IPS-NIHi7 (cell line): ENCODE data around the gene GPC3.
A peak's percentile ranks its signal among the peaks of the same experiment; 100 is the strongest.

Source experiments
- DNase-seq: peaks from one replicate; pipeline ENCODE4 v3.0.0; 2012; ENCODE audit warnings: mixed read lengths; ENCODE audit errors: extremely low spot score

Gene GPC3

DNA sequence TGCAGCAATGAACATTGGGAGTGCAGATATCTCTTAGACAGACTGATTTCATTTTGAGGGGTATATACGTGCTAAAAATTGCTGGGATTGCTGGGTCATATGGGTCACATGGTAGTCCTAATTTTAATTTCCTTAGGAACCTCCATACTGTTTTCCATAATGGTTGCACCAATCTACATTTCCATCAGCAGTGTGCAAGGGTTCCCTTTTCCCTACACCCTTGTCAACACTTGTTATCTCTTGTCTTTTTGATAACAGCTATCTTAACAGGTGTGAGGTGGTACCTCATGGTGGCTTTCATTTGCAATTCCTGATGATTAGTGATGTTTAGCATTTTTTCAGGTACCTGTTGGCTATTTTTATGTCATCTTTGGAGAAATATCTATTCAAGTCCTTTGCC is 57.0 kb downstream of the GPC3 start:
- no peak for DNase-seq

GRCh38 chrX:133926809-133927208 is 58.6 kb downstream of the GPC3 start:
- peak; percentile 45 for DNase-seq

- no peak for DNase-seq
Measured at GRCh38 chrX:133926099-133926498, 59.3 kb downstream of the GPC3 start.

- no peak for DNase-seq
Measured at GRCh38 chrX:133924548-133924947, 60.8 kb downstream of the GPC3 start.

DNA sequence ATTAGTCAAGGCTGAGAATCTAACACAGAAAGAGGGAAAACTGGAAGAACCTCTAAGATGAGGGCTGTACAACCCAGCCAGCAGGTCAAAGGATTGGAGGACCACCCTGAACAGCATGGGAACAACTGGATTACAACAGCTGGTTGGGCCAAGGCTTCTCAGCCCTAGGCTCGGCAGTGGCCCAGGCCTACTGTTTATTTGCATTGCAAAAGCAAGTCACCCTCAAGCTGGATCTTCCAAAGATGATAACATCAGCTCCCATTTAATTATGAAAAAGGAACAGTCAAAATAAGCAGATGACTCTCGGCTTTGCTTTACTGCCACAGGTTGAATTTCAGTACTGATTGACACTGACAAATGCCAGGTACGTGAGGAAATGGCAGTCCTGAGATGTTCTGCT is 61.8 kb downstream of the GPC3 start:
- DNase-seq, result no peak

GRCh38 chrX:133923113-133923512 is 62.3 kb downstream of the GPC3 start:
- DNase-seq, result no peak

DNA sequence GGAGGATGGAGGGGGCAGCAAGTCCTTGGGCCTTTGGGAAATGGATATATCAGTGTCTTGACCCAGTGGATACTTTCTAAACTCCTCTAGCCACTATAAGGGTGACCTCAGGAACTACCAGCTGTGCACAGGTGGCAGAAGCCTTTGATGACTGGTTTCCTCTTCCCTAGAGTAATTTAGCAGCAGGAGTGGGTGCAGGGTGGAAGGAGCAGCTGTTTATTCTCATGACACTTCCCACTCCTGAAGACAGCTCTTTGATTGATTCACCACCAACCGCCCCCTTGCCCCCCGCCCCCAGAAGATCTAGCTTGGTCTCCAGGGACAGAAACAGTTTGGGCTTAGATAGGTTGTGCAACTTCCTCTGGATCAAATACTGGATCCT is 63.0 kb downstream of the GPC3 start:
- no peak for DNase-seq

- DNase-seq, result peak; percentile 85
Measured at GRCh38 chrX:133921764-133922389, 63.5 kb downstream of the GPC3 start.

- DNase-seq, result no peak
Measured at GRCh38 chrX:133921086-133921485, 64.3 kb downstream of the GPC3 start.

GRCh38 chrX:133918361-133918771 is 67.0 kb downstream of the GPC3 start:
- no peak for DNase-seq

- DNase-seq, result no peak
Measured at GRCh38 chrX:133916984-133917722, 68.2 kb downstream of the GPC3 start.

GRCh38 chrX:133913658-133914388 is 71.6 kb downstream of the GPC3 start:
- peak; percentile 13 for DNase-seq

DNA sequence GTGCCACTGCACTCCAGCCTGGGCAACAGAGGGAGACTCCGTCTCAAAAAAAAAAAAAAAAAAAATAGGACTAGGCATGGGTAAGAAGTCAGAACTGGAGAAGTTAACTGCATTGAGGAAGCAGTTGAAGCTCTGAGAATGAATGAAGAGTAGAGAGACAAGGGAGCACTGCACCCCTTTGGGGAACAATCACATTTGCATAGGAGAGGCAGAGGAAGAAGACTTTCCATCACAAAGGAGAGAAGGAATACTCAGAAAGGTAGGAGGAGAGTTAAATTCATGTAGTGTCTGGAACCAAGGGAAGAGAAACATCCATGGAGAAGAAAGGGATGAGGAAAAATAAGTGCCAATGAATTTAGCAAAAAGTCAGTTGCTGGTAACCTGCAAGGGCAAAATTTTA is 72.4 kb downstream of the GPC3 start:
- peak; percentile 16 for DNase-seq

- peak; percentile 23 for DNase-seq
Measured at GRCh38 chrX:133911825-133912495, 73.4 kb downstream of the GPC3 start.

- DNase-seq, result no peak
Measured at GRCh38 chrX:133910539-133910938, 74.9 kb downstream of the GPC3 start.

- no peak for DNase-seq
Measured at GRCh38 chrX:133909888-133910287, 75.5 kb downstream of the GPC3 start.

DNA sequence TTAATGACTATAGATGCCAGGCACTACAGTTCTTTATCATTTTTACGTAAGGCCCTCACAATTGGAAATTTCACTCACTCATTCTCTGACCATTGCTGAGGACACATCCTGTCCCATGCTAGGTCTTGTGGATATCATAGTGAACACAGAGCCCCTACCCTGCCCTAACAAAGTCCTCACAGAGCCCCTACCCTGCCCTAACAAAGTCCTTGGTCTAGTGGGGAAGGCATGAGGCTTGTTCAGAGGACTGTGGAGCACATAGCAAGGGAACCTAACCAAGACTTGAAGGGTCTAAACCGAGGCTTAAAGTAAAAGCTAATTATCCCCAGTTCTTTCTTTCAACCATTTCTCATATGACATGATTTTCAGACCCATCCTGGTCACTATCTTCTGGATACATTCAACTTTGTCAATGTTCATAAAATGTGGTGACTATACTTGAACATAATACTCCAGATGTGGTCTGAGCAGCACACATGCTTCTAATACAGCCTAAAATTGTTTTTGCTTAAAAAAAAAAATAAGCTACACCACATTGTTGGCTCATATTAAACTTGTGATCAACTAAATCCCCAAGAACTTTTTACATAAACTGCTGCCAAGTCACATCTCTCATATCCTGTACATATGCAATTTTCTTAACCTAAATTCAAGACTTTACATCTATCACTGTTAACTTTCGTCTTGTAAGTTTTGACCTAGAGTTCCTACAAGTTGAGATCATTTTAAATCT is 77.0 kb downstream of the GPC3 start:
- no peak for DNase-seq

- no peak for DNase-seq
Measured at GRCh38 chrX:133907606-133908005, 77.8 kb downstream of the GPC3 start.

- DNase-seq, result no peak
Measured at GRCh38 chrX:133905305-133905704, 80.1 kb downstream of the GPC3 start.

DNA sequence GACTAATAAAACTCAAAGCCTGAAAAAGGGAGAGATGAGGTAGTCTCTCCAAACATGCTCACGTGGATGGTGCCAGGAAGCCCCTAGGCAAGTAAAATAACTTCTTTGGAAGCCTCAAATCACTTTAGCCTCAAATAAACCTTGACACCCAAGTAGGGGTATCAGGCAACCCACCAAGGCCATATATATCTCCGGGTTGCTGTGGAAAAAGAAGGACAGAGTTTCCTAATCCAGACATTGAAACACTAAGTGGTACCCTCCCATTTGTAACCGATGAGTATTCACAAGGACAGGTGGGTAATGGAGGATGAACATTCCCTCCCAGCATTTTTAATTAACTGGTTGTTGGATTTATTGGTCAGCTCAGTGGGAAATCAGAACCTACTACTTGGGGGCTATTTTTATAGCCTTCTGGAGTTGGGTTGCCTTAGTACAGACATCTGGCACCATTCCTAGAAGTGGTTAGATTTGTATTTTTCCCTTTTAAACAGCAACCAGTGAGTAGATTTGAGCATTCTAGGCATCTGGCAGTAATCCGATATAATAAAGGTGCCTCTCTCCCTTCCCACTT is 87.7 kb downstream of the GPC3 start:
- no peak for DNase-seq

- DNase-seq, result peak; percentile 41
Measured at GRCh38 chrX:133892337-133892736, 93.1 kb downstream of the GPC3 start.
